A673 (cell line): ENCODE measurements around the gene SRGAP1. TPM values are rescaled to one million over a fixed set of nuclear protein-coding genes. Genes with fewer than 3 reads are reported as not detected.
A peak's percentile ranks its signal among the peaks of the same experiment; 100 is the strongest.

ENCODE experiments used
- BruUV-seq: library from RNA; stranded (reverse); fragments of 400-500 nt; replicated peaks from 2 replicates; lab custom pipeline; 2021; lab: Mats Ljungman, UMichigan
- CTCF ChIA-PET: fragments of 300-600 bp; sonication (Branson Sonifier 250); formaldehyde crosslinking; loops from one replicate; lab custom pipeline; 2022; ENCODE audit warnings: antibody characterized with exemption; lab: Charles Lee
- POLR2A ChIA-PET: fragments of 300-600 bp; sonication (Branson Sonifier 250); formaldehyde crosslinking; loops from one replicate; lab custom pipeline; 2022; ENCODE audit warnings: antibody characterized with exemption; ENCODE audit not compliant: low non-redundant PET; lab: Charles Lee
- DNase-seq: peaks from one replicate; pipeline ENCODE4 v3.0.0-alpha.2; 2015; ENCODE audit warnings: low spot score
- H3K27ac ChIP-seq: fragments of 200-600 bp; sonication (generic); 2 replicates; pipeline ENCODE4 v1.5.1; 2016; ENCODE audit warnings: mixed run types, low read depth, mild to moderate bottlenecking, mixed read lengths, antibody characterized with exemption, low read length; ENCODE audit not compliant: poor library complexity, severe bottlenecking
- H3K27me3 ChIP-seq: fragments of 200-600 bp; sonication (generic); replicated peaks from 2 replicates; pipeline ENCODE4 v1.6.1; 2017; ENCODE audit warnings: mixed run types, low read depth, mild to moderate bottlenecking, mixed read lengths, antibody characterized with exemption, low read length; ENCODE audit not compliant: insufficient read depth, poor library complexity
- H3K36me3 ChIP-seq: fragments of 200-600 bp; sonication (generic); 2 replicates; pipeline ENCODE4 v1.6.1; 2016; ENCODE audit warnings: mixed run types, mild to moderate bottlenecking, mixed read lengths, antibody characterized with exemption, low read length; ENCODE audit not compliant: insufficient read depth, poor library complexity, severe bottlenecking
- H3K4me1 ChIP-seq: fragments of 200-600 bp; sonication (generic); 2 replicates; pipeline ENCODE4 v1.6.1; 2017; ENCODE audit warnings: mixed run types, mild to moderate bottlenecking, mixed read lengths, antibody characterized with exemption, low read length; ENCODE audit not compliant: insufficient read depth, poor library complexity, severe bottlenecking
- H3K4me3 ChIP-seq: fragments of 200-600 bp; sonication (generic); 2 replicates; pipeline ENCODE4 v1.5.1; 2016; ENCODE audit warnings: low read depth, mixed run types, mild to moderate bottlenecking, mixed read lengths, low read length; ENCODE audit not compliant: poor library complexity, severe bottlenecking
- H3K9me3 ChIP-seq: fragments of 200-600 bp; sonication (generic); 2 replicates; pipeline ENCODE4 v1.6.1; 2016; ENCODE audit warnings: mixed run types, low read depth, mild to moderate bottlenecking, mixed read lengths, antibody characterized with exemption, low read length; ENCODE audit not compliant: poor library complexity, severe bottlenecking
- EZH2 ChIP-seq: fragments of 200-600 bp; sonication (generic); IDR thresholded peaks from 2 replicates; pipeline ENCODE4 v1.6.1; 2017; ENCODE audit warnings: borderline replicate concordance, low read depth, mild to moderate bottlenecking, mixed read lengths, antibody characterized with exemption, low read length; ENCODE audit not compliant: poor library complexity, severe bottlenecking
- intact Hi-C: fragments of 100-400 bp; cut with micrococcal nuclease; formaldehyde crosslinking; loops from one replicate; pipeline ENCODE4 v1.10.0; 2022; ENCODE audit not compliant: unreplicated experiment
- total RNA-seq: library from RNA; stranded (reverse); gene quantifications from 2 replicates; pipeline ENCODE4 v1.2.3, GENCODE V29; 2021
- TF ChIP-seq, protein P1 (sequence below): fragments of 300-800, 200-600 bp; sonication (generic); conservative IDR thresholded peaks from 2 replicates; pipeline ENCODE4 v1.5.1; 2017; ENCODE audit warnings: low read depth, mild to moderate bottlenecking, antibody characterized with exemption, low read length, moderate library complexity, mixed read lengths

SRGAP1 gene
- total RNA-seq, 1 experiment from 2014 or later = 9.7 TPM

DNA sequence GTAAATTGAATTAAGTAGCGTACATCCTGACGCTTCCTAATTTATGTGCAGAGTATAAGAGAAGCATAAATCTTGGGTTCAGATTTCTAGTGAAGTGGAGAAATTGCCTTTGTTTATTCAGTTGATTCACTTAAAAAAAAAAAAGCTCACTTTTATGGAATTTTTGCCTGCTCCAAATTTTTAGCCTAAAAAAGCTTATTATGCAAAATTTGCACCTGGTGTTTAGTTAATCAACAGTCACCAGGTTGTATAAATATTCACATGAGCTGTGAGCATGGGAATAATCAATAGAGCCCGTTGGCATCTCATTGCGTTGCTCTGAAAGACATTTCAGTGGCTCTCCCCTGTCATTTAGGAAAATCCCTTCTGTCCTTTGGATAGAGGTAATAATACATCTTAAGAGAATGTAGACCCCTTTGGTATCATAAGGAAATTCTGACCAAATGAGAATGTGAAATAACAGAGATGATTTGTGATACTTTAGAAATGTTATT lies 132.4 kb downstream of the SRGAP1 start:
- Histone ChIP-seq H3K9me3 (peaks cover 9% of the 10 kb centered on the region), H3K4me3 (no peak overlapping the region), H3K27me3 (no peaks in the 10 kb centered on the region), H3K4me1 (peaks cover 26% of the 10 kb centered on the region), H3K27ac (no peak overlapping the region), H3K36me3 (no peaks in the 10 kb centered on the region)
- CTCF ChIA-PET = no interaction called here
- DNase-seq = no peak
- BruUV-seq = no TSS peak
- TF ChIP-seq, protein P1, sequence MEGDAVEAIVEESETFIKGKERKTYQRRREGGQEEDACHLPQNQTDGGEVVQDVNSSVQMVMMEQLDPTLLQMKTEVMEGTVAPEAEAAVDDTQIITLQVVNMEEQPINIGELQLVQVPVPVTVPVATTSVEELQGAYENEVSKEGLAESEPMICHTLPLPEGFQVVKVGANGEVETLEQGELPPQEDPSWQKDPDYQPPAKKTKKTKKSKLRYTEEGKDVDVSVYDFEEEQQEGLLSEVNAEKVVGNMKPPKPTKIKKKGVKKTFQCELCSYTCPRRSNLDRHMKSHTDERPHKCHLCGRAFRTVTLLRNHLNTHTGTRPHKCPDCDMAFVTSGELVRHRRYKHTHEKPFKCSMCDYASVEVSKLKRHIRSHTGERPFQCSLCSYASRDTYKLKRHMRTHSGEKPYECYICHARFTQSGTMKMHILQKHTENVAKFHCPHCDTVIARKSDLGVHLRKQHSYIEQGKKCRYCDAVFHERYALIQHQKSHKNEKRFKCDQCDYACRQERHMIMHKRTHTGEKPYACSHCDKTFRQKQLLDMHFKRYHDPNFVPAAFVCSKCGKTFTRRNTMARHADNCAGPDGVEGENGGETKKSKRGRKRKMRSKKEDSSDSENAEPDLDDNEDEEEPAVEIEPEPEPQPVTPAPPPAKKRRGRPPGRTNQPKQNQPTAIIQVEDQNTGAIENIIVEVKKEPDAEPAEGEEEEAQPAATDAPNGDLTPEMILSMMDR = no peak
- no peak for TF ChIP-seq EZH2
- POLR2A ChIA-PET = no interaction called here
- intact Hi-C loops = loop anchor here (10.0 kb wide), 1 partner anchor 132 kb away; the partner anchor contains the start of gene SRGAP1

DNA sequence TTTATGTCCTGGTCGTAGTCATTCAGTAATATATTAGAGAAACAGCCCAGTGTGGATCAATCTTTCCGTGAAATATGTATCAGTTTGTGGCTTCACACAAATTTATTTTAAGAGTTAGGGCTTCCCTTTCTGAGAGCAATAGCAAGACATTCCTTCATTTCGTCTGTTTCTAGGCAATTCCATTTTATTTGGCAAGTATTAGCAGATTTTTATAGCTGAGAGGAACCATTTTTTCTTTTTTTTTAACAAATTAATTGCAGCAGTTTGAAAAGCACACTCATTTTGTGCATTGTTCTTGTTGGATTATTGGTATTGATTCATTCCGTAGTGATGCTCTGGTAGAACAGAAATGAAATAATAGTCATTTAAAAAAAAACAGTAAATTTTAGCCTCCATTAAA lies 132.9 kb downstream of the SRGAP1 start:
- no TSS peak for BruUV-seq
- peaks cover 26% of the 10 kb centered on the region for H3K4me1 ChIP-seq
- H3K9me3 ChIP-seq = peaks cover 9% of the 10 kb centered on the region
- H3K27me3 ChIP-seq = no peaks in the 10 kb centered on the region
- TF ChIP-seq EZH2 = no peak
- TF ChIP-seq, protein P1 = no peak
- intact Hi-C loops = loop anchor here (10.0 kb wide), 1 partner anchor 133 kb away; the partner anchor contains the start of gene SRGAP1
- H3K27ac ChIP-seq = no peak overlapping the region
- ChIA-PET CTCF (interaction anchor here (0.5 kb wide), 1 partner anchor 401 kb away, joined by 3 read pairs; no protein-coding TSS in a partner anchor), POLR2A (no interaction called here)
- no peak for DNase-seq
- H3K4me3 ChIP-seq = no peak overlapping the region
- H3K36me3 ChIP-seq = no peaks in the 10 kb centered on the region

DNA sequence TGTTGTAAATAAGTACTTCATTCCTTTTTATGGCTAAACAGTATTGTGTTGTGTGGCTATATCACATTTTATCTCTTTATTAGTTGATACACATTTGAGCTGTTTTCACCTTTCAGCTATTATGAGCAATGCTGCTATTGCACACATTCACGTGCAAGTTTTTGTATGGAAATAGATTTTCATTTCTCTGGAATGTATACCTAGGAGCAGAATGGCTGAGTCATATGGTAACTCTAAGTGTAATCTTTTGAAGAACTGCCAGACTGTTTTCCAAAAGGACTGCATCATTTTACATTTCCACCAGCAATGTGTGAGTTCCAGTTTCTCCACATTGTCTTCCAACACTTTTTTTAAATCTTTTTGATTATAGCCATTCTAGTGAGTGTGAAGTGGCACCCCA lies 134.0 kb downstream of the SRGAP1 start:
- peaks cover 9% of the 10 kb centered on the region for H3K9me3 ChIP-seq
- H3K36me3 ChIP-seq = no peaks in the 10 kb centered on the region
- peaks cover 28% of the 10 kb centered on the region for H3K4me1 ChIP-seq
- intact Hi-C loops = loop anchor here (10.0 kb wide), 1 partner anchor 134 kb away; the partner anchor contains the start of gene SRGAP1
- H3K4me3 ChIP-seq = no peak overlapping the region
- no peak overlapping the region for H3K27ac ChIP-seq
- no peak for TF ChIP-seq EZH2
- TF ChIP-seq, protein P1 = no peak
- ChIA-PET POLR2A (no interaction called here), CTCF (no interaction called here)
- DNase-seq = peak; percentile 19
- BruUV-seq = no TSS peak
- no peaks in the 10 kb centered on the region for H3K27me3 ChIP-seq
